GM21423 (cell line): Measurements from ENCODE around the gene STIMATE.

Experiments used
- ATAC-seq: cut with Tn5 transposase; IDR thresholded peaks from one replicate; pipeline ENCODE4 v1.9.1; 2021; ENCODE audit warnings: mild to moderate bottlenecking, moderate library complexity; ENCODE audit not compliant: unreplicated experiment

STIMATE gene

GRCh38 chr3:52897130-52898122 lies at the start of gene STIMATE:
Gene STIMATE, minus strand, starts transcription at chr3:52897548. Its CDS starts 98 bp downstream, at chr3:52897450.
- peak; percentile 89 for ATAC-seq

- no peak for ATAC-seq
These were observed 42.3 kb upstream of the STIMATE start for GRCh38 chr3:52939600-52939999.

- no peak for ATAC-seq
These were observed 37.5 kb upstream of the STIMATE start for GRCh38 chr3:52934630-52935530.

- ATAC-seq, result no peak
These were observed 34.5 kb upstream of the STIMATE start for GRCh38 chr3:52931889-52932288.

- no peak for ATAC-seq
These were observed 34.0 kb upstream of the STIMATE start for GRCh38 chr3:52931328-52931727.

- no peak for ATAC-seq
These were observed 33.4 kb upstream of the STIMATE start for GRCh38 chr3:52930748-52931147.

- no peak for ATAC-seq
These were observed 29.2 kb upstream of the STIMATE start for GRCh38 chr3:52926554-52926953.

- no peak for ATAC-seq
These were observed 28.3 kb upstream of the STIMATE start for GRCh38 chr3:52925405-52926313.

- ATAC-seq, result no peak
These were observed 26.6 kb upstream of the STIMATE start for GRCh38 chr3:52923963-52924362.

- ATAC-seq, result no peak
These were observed 23.5 kb upstream of the STIMATE start for GRCh38 chr3:52920841-52921240.

GRCh38 chr3:52917044-52917443 lies 19.7 kb upstream of the STIMATE start:
- ATAC-seq, result no peak

- ATAC-seq, result no peak
These were observed 17.9 kb upstream of the STIMATE start for GRCh38 chr3:52915294-52915693.

- ATAC-seq, result no peak
These were observed 15.8 kb upstream of the STIMATE start for GRCh38 chr3:52912885-52913731.

GRCh38 chr3:52910823-52911222 lies 13.5 kb upstream of the STIMATE start:
- no peak for ATAC-seq

GRCh38 chr3:52907497-52907896 lies 10.1 kb upstream of the STIMATE start:
- no peak for ATAC-seq

GRCh38 chr3:52904552-52904951 lies 7.2 kb upstream of the STIMATE start:
- no peak for ATAC-seq

GRCh38 chr3:52904000-52904399 lies 6.7 kb upstream of the STIMATE start:
- no peak for ATAC-seq

GRCh38 chr3:52896613-52897012 lies 735 bp downstream of the STIMATE start:
- ATAC-seq, result no peak

- no peak for ATAC-seq
These were observed 1.2 kb downstream of the STIMATE start for GRCh38 chr3:52896151-52896550.

- ATAC-seq, result no peak
These were observed 1.9 kb downstream of the STIMATE start for GRCh38 chr3:52895418-52895817.
